Measurements from ENCODE around the gene LRRC31.

DNA sequence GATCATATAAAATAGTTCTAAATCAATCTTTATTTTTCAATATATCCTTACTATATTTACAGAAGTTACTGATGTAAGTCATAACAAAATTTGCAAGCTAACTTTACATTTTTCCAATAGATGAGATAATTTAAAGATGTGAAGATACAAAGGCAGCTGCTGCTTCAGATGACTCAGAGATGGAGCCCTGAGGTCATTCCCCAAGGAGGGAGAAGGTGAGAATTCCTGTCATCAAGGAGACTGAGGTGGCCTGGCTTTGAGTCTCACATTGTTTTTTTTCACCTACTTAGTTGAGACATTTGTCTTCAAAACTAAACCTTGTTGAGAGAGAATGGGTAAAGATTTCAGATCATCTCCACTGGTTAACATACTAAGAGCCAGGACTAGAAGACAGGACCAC is 37.7 kb upstream of the LRRC31 start:
- TF ChIP-seq, protein P1, sequence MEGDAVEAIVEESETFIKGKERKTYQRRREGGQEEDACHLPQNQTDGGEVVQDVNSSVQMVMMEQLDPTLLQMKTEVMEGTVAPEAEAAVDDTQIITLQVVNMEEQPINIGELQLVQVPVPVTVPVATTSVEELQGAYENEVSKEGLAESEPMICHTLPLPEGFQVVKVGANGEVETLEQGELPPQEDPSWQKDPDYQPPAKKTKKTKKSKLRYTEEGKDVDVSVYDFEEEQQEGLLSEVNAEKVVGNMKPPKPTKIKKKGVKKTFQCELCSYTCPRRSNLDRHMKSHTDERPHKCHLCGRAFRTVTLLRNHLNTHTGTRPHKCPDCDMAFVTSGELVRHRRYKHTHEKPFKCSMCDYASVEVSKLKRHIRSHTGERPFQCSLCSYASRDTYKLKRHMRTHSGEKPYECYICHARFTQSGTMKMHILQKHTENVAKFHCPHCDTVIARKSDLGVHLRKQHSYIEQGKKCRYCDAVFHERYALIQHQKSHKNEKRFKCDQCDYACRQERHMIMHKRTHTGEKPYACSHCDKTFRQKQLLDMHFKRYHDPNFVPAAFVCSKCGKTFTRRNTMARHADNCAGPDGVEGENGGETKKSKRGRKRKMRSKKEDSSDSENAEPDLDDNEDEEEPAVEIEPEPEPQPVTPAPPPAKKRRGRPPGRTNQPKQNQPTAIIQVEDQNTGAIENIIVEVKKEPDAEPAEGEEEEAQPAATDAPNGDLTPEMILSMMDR (tag by site-specific recombination; IDR thresholded peaks at IDR 0.05): no peak
- no peak for TF ChIP-seq YY1 (tag by site-specific recombination; IDR thresholded peaks at IDR 0.05)
